PC-3 (cell line): Measurements from ENCODE around the gene ALG12.

Source experiments
- CTCF ChIP-seq: fragments of 300-600 bp; sonication (generic); conservative IDR thresholded peaks from 2 replicates; pipeline ENCODE4 v1.5.1; 2017; ENCODE audit warnings: antibody characterized with exemption, low read depth, mild to moderate bottlenecking, low read length
- EZH2 ChIP-seq: fragments of 300-600 bp; sonication (generic); IDR thresholded peaks from one replicate; pipeline ENCODE4 v1.6.1; 2017; ENCODE audit warnings: antibody characterized with exemption, mild to moderate bottlenecking, low read length; ENCODE audit not compliant: unreplicated experiment
- EZH2phosphoT487 ChIP-seq: fragments of 300-600 bp; sonication (generic); IDR thresholded peaks from 2 replicates; pipeline ENCODE4 v1.6.1; 2018; ENCODE audit warnings: mild to moderate bottlenecking, antibody characterized with exemption, low read length, borderline replicate concordance

- TF ChIP-seq CTCF (no peak), EZH2phosphoT487 (no peak), EZH2 (no peak)
Measured at GRCh38 chr22:49937758-49938564, 19.7 kb upstream of the ALG12 start.
